Measurements from ENCODE around the gene PRAMEF15.
"Not testable (repeated sequence)": the region's sequence is repeated elsewhere in the genome, so short reads cannot be mapped to it uniquely, and the experiment has no call there.

DNA sequence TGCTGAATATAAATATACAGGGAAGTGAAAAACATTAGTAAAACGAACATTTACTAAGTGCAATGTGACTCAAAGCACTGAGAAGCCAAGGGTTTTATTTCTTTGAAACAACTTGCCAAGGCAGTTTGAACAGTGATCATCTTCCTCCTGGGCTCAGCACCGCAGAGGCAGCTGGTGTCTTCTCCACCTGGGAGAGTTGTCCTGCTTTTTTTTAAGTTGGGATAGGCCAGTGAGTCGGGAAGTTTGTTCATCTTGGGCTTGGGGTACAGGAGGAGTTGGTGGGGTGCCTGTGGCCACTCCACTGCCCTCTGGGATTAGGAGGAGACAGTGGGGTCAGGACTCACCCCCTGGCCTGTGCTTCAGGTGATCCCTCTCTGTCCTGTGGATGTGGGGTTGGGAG lies 26.4 kb upstream of the PRAMEF15 start:
- TF ChIP-seq POLR2A, POLR2AphosphoS5 (IDR thresholded peaks at IDR 0.05): not testable (repeated sequence)
